ENCODE data around the gene PSMB5. TPM values are rescaled to one million over a fixed set of nuclear protein-coding genes. Genes with fewer than 3 reads are reported as not detected.
A peak's percentile ranks its signal among the peaks of the same experiment; 100 is the strongest.

The PSMB5 gene
- total and polyA plus RNA-seq, 2 of the 13 experiments (the other 11 are each of a cell fraction or from before 2014, with no cell fraction given), result 705 to 871 TPM

DNA sequence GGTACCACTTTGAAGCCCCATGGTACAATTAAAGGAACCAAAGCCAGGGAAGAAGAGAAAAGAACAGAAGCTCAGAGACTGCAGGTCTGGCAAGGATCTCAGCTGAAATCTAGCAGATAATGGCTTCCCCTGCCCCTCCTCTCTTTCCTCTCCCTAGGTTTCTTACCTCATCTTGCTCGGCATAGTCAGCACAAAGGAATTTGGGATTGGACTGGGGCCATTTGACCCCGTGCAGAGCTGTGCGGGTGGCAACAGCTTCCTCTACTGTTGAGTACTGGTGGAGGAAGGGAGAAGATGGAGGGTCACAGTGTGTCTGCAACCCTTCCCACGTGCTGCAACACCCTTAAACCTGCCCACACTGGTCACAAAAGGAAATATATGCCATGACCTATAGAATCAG is 27.3 kb upstream of the PSMB5 start (continued):
- TF ChIP-seq, protein P1, sequence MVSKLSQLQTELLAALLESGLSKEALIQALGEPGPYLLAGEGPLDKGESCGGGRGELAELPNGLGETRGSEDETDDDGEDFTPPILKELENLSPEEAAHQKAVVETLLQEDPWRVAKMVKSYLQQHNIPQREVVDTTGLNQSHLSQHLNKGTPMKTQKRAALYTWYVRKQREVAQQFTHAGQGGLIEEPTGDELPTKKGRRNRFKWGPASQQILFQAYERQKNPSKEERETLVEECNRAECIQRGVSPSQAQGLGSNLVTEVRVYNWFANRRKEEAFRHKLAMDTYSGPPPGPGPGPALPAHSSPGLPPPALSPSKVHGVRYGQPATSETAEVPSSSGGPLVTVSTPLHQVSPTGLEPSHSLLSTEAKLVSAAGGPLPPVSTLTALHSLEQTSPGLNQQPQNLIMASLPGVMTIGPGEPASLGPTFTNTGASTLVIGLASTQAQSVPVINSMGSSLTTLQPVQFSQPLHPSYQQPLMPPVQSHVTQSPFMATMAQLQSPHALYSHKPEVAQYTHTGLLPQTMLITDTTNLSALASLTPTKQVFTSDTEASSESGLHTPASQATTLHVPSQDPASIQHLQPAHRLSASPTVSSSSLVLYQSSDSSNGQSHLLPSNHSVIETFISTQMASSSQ (IDR thresholded peaks at IDR 0.05; ENCODE audit: low read depth), result no peak
- TF ChIP-seq, protein P1 (CRISPR knock-in tag; IDR thresholded peaks at IDR 0.05; ENCODE audit: borderline replicate concordance), result 0 out of 2 replicates have a peak, but pooled peaks have one; percentile 24
- TF ChIP-seq ZNF782 (CRISPR knock-in tag; IDR thresholded peaks at IDR 0.05; ENCODE audit: borderline replicate concordance) (no peak), ZNF572 (CRISPR knock-in tag; IDR thresholded peaks at IDR 0.05) (no peak), ZNF12 (CRISPR knock-in tag; IDR thresholded peaks at IDR 0.05) (no peak), HOXA5 (CRISPR knock-in tag; IDR thresholded peaks at IDR 0.05) (no peak), XBP1 (CRISPR knock-in tag; IDR thresholded peaks at IDR 0.05) (no peak; the same call in 1 of the 2 replicates), ZNF570 (CRISPR knock-in tag; IDR thresholded peaks at IDR 0.05; ENCODE audit: borderline replicate concordance) (no peak), FOXC1 (CRISPR knock-in tag; IDR thresholded peaks at IDR 0.05; ENCODE audit: borderline replicate concordance) (0 out of 2 replicates have a peak, but pooled peaks have one; percentile 46), TEAD3 (CRISPR knock-in tag; optimal IDR thresholded peaks at IDR 0.05; ENCODE audit: borderline replicate concordance) (peak; percentile 64), BHLHE40 (IDR thresholded peaks at IDR 0.05; ENCODE audit: low read length) (peak; percentile 50), JUN (CRISPR knock-in tag; IDR thresholded peaks at IDR 0.05) (peak; percentile 85; the same call in 1 of the 2 replicates), RBM39 (IDR thresholded peaks at IDR 0.05; ENCODE audit: low read depth, low read length, poor library complexity, severe bottlenecking) (no peak), TEAD2 (CRISPR knock-in tag; IDR thresholded peaks at IDR 0.05) (no peak), FOSL2 (CRISPR knock-in tag; IDR thresholded peaks at IDR 0.05) (peak; percentile 91), NR2F6 (IDR thresholded peaks at IDR 0.05) (no peak), NR2F6 (CRISPR knock-in tag; IDR thresholded peaks at IDR 0.05) (no peak), ZNF883 (CRISPR knock-in tag; IDR thresholded peaks at IDR 0.05; ENCODE audit: not compliant biosample characterization) (no peak), HNRNPL (IDR thresholded peaks at IDR 0.05; ENCODE audit: low read depth, low read length) (no peak), ZSCAN5A (CRISPR knock-in tag; IDR thresholded peaks at IDR 0.05; ENCODE audit: borderline replicate concordance) (no peak), HOMEZ (CRISPR knock-in tag; IDR thresholded peaks at IDR 0.05; ENCODE audit: low read depth) (no peak)
- TF ChIP-seq, protein P2, sequence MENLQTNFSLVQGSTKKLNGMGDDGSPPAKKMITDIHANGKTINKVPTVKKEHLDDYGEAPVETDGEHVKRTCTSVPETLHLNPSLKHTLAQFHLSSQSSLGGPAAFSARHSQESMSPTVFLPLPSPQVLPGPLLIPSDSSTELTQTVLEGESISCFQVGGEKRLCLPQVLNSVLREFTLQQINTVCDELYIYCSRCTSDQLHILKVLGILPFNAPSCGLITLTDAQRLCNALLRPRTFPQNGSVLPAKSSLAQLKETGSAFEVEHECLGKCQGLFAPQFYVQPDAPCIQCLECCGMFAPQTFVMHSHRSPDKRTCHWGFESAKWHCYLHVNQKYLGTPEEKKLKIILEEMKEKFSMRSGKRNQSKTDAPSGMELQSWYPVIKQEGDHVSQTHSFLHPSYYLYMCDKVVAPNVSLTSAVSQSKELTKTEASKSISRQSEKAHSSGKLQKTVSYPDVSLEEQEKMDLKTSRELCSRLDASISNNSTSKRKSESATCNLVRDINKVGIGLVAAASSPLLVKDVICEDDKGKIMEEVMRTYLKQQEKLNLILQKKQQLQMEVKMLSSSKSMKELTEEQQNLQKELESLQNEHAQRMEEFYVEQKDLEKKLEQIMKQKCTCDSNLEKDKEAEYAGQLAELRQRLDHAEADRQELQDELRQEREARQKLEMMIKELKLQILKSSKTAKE (CRISPR knock-in tag; IDR thresholded peaks at IDR 0.05; ENCODE audit: borderline replicate concordance), result no peak
- TF ChIP-seq, protein P3, sequence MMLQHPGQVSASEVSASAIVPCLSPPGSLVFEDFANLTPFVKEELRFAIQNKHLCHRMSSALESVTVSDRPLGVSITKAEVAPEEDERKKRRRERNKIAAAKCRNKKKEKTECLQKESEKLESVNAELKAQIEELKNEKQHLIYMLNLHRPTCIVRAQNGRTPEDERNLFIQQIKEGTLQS (CRISPR knock-in tag; IDR thresholded peaks at IDR 0.05), result peak; percentile 84
